Keratinocyte (primary cell): ENCODE measurements around the gene AZU1.

ENCODE experiments used
- EZH2 ChIP-seq: IDR thresholded peaks from one replicate; pipeline ENCODE4 v1.6.1; 2012; ENCODE audit warnings: inconsistent platforms, mild to moderate bottlenecking, low read length, moderate library complexity
- TF ChIP-seq, protein P1 (sequence below), 3 experiments: IDR thresholded peaks in 1 of 3; conservative IDR thresholded peaks in 1 of 3; optimal IDR thresholded peaks in 1 of 3; 2 replicates in 2 of 3; 3 replicates in 1 of 3; pipeline versions ENCODE3 to v1.5.1; 2011; ENCODE audit warnings: low read length in 3 of 3, mild to moderate bottlenecking in 3 of 3, moderate library complexity in 2 of 3, control low read depth in 1 of 3, inconsistent platforms in 1 of 3; ENCODE audit not compliant: insufficient read depth in 2 of 3; ENCODE audit errors: extremely low read depth in 1 of 3

DNA sequence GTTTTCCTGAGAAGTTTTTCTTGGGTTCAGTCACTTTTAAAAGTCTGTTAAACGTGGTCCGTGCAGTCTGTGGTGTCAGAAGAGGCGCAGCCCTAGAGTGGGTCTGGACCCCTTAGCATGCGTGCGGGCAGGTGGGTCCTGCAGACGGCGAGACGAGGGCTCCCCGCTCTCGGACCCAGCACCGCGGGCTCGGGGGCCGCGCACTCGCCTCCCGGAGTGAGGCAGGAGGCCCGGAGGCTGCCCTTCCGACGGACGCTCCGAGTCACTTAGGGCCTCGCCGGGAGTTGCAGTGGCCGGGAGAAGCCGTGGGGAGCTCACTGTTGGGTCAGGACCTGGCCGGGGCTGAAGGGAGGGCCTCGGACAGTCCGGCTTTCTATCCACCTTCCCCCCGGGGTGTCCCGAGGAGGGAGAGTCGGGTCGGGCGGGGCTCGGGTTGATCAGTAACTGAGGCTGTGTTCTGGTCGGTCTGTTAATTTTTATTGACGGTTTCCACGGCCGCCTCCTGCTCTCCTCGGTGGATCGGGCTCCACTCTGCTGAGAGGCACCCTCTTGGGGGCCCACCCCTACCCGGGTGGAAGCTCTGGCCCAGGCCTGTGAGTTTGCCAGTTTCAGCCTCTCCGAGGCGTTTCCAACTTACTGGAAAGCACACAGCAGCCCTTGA lies 29.1 kb upstream of the AZU1 start:
- TF ChIP-seq, protein P1, sequence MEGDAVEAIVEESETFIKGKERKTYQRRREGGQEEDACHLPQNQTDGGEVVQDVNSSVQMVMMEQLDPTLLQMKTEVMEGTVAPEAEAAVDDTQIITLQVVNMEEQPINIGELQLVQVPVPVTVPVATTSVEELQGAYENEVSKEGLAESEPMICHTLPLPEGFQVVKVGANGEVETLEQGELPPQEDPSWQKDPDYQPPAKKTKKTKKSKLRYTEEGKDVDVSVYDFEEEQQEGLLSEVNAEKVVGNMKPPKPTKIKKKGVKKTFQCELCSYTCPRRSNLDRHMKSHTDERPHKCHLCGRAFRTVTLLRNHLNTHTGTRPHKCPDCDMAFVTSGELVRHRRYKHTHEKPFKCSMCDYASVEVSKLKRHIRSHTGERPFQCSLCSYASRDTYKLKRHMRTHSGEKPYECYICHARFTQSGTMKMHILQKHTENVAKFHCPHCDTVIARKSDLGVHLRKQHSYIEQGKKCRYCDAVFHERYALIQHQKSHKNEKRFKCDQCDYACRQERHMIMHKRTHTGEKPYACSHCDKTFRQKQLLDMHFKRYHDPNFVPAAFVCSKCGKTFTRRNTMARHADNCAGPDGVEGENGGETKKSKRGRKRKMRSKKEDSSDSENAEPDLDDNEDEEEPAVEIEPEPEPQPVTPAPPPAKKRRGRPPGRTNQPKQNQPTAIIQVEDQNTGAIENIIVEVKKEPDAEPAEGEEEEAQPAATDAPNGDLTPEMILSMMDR (optimal IDR thresholded peaks at IDR 0.05 in 1 of 3, IDR thresholded peaks at IDR 0.05 in 1 of 3, conservative IDR thresholded peaks at IDR 0.05 in 1 of 3; ENCODE audit: extremely low read depth in 1 of 3, insufficient read depth in 2 of 3, low read length in 3 of 3), result no peak
- no peak for TF ChIP-seq EZH2
